ENCODE measurements around the gene CHCT1.

CHCT1 gene

DNA sequence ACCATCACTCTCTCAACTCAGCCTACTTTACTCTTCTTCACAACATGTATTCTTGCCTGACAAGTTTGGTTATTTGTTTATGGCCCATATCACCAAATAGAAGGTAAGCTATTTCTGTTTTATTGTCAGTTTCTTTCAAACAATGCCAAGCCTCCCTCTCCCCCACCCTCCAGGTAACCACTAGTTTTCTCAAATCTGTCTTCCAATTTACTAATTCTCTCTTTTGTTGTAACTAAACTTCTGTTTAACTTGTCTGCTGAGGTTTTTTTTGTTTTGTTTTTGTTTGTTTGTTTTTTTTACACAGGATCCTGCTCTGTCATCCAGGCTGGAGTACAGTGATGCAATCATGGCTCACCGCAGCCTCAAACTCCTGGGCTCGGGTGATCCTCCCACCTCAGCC, 34.9 kb downstream of the CHCT1 start:
- H3K27me3 ChIP-seq (ENCODE audit: control insufficient read depth, insufficient read depth, low read length) = no peaks in the 10 kb centered on the region

DNA sequence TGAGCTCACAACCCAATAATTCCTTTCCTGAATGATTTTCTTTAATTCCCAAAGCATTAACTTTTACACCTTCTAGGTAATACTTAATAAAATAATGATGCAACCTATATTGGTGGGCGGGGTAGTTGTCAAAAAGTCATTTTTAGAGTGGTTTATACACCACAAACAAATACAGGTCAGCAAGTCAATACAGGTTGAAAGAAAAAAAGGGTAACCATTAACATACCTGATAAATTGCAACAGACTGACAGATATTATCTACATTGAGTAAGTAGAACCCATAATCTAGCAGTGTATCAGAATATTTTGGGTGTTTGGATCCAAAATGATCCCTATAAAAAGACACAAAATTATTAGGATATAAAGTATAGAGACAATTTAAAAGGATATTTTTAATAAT, 39.3 kb downstream of the CHCT1 start:
- Histone ChIP-seq H3K9ac (ENCODE audit: low read length) (no peak overlapping the region), H3K27me3 (ENCODE audit: control insufficient read depth, insufficient read depth, low read length) (no peaks in the 10 kb centered on the region)

More for the DNA sequence above, 34.9 kb downstream of the CHCT1 start:
- no peaks in the 10 kb centered on the region for H3K9me3 ChIP-seq (ENCODE audit: control insufficient read depth, low read length)
- no peak overlapping the region for H3K9ac ChIP-seq (ENCODE audit: low read length)
- H3K36me3 ChIP-seq (ENCODE audit: control insufficient read depth, insufficient read depth, low read length) = no peaks in the 10 kb centered on the region
- H3K4me1 ChIP-seq (ENCODE audit: control insufficient read depth, insufficient read depth, low read length) = no peaks in the 10 kb centered on the region
- no peak overlapping the region for H3K4me3 ChIP-seq (ENCODE audit: low read length)

DNA sequence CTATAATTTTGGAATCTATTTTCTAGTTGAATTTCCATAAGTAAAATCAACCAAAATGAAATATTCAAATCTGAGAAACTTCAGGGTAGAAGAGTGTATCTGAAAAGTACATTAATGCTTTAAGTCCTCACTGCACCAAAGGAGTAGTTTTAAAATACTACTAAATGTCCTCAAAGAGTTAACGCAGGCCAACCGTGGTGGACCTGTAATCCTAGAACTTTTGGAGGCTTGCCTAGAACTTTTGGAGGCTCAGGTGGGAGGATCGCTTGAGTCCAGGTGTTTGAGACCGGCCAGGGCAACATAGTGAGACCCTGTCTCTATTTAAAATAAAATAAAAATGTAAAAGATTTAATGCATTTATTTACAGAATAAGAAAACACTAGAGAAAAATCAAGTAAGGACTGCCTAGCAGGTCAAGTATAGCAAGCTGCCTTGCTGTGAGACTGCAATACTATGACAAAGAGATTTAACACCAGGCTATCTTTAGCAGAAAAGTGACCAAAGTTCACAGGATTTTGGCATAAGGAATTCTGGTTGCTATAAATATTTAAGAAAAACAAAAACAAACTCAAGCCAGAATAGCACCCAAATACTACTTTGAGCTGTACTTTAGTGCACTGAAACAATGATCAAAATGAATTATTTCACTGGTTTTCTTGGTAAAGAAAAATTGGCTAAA, 41.0 kb downstream of the CHCT1 start:
- Histone ChIP-seq H3K9me3 (ENCODE audit: control insufficient read depth, low read length) (no peaks in the 10 kb centered on the region), H3K27me3 (ENCODE audit: control insufficient read depth, insufficient read depth, low read length) (no peaks in the 10 kb centered on the region), H3K36me3 (ENCODE audit: control insufficient read depth, insufficient read depth, low read length) (peaks cover 5% of the 10 kb centered on the region), H3K4me3 (ENCODE audit: low read length) (no peak overlapping the region), H3K4me1 (ENCODE audit: control insufficient read depth, insufficient read depth, low read length) (no peaks in the 10 kb centered on the region), H3K9ac (ENCODE audit: low read length) (no peak overlapping the region)

More for the DNA sequence above, 39.3 kb downstream of the CHCT1 start:
- no peaks in the 10 kb centered on the region for H3K9me3 ChIP-seq (ENCODE audit: control insufficient read depth, low read length)
- H3K4me3 ChIP-seq (ENCODE audit: low read length) = no peak overlapping the region
- H3K36me3 ChIP-seq (ENCODE audit: control insufficient read depth, insufficient read depth, low read length) = no peaks in the 10 kb centered on the region
- H3K4me1 ChIP-seq (ENCODE audit: control insufficient read depth, insufficient read depth, low read length) = no peaks in the 10 kb centered on the region

DNA sequence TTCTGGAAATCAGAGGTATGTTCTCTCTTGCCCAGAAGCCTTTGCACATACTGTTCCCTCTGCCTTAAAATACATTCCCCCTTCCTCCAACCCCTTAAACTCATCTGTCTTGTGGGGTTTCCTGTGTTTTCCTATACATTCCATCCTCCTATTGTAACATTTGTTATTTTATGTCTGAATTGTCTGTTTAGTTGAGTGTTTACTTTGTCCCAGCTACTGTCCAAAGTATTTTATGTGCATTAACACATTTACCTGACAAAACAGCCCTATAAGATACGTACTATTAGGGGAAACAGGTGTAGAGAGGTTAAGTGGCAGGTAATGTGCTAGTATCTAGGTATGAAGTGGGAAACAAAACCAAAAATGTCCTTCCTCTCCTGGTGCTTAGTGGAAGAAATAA, 42.1 kb downstream of the CHCT1 start:
- no peaks in the 10 kb centered on the region for H3K9me3 ChIP-seq (ENCODE audit: control insufficient read depth, low read length)
- no peaks in the 10 kb centered on the region for H3K4me1 ChIP-seq (ENCODE audit: control insufficient read depth, insufficient read depth, low read length)
- H3K9ac ChIP-seq (ENCODE audit: low read length) = no peak overlapping the region
- H3K4me3 ChIP-seq (ENCODE audit: low read length) = no peak overlapping the region
- no peaks in the 10 kb centered on the region for H3K27me3 ChIP-seq (ENCODE audit: control insufficient read depth, insufficient read depth, low read length)
- peaks cover 5% of the 10 kb centered on the region for H3K36me3 ChIP-seq (ENCODE audit: control insufficient read depth, insufficient read depth, low read length)

DNA sequence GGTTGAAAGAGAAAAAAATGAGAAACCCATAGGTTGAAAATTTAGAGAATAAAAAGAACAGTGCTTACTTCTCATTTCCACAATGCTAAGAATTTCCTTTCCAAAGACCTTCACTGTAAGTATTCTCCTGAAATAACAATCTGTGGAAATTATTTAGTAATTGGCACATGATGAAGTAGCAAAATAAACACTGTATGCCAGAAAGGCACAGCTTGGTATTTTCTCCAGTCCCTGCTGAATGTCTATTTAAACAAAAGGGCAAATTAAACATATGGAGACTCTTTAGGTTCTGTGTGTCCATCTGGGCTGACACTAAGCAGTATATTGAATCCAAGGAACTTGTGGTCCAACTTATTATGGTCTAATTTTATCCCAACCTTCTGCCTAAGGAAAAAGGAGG, 46.1 kb downstream of the CHCT1 start:
- Histone ChIP-seq H3K27me3 (ENCODE audit: control insufficient read depth, insufficient read depth, low read length) (no peaks in the 10 kb centered on the region), H3K9me3 (ENCODE audit: control insufficient read depth, low read length) (no peaks in the 10 kb centered on the region), H3K4me1 (ENCODE audit: control insufficient read depth, insufficient read depth, low read length) (peaks cover 4% of the 10 kb centered on the region), H3K4me3 (ENCODE audit: low read length) (no peak overlapping the region), H3K9ac (ENCODE audit: low read length) (no peak overlapping the region), H3K36me3 (ENCODE audit: control insufficient read depth, insufficient read depth, low read length) (peaks cover 9% of the 10 kb centered on the region)

DNA sequence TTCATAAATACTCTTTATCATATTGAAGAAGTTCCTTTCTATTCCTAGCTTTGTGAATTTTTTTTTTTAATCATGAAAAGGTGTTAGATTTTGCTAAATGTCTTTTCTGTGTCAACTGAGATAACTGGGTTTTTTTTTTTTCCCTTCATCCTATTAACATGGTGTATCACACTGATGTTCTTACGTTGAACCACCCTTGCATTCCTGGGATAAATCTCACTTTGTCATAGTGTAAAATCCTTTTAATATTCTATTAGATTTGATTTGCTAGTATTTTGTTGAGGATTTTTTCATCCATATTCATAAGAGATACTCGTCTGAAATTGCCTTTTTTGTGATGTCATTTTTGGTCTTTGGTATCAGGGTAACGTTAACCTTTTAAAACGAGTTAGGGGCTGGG, 49.2 kb downstream of the CHCT1 start:
- Histone ChIP-seq H3K9ac (ENCODE audit: low read length) (no peak overlapping the region), H3K4me3 (ENCODE audit: low read length) (no peak overlapping the region), H3K4me1 (ENCODE audit: control insufficient read depth, insufficient read depth, low read length) (peaks cover 4% of the 10 kb centered on the region), H3K9me3 (ENCODE audit: control insufficient read depth, low read length) (no peaks in the 10 kb centered on the region), H3K27me3 (ENCODE audit: control insufficient read depth, insufficient read depth, low read length) (no peaks in the 10 kb centered on the region), H3K36me3 (ENCODE audit: control insufficient read depth, insufficient read depth, low read length) (peaks cover 9% of the 10 kb centered on the region)

DNA sequence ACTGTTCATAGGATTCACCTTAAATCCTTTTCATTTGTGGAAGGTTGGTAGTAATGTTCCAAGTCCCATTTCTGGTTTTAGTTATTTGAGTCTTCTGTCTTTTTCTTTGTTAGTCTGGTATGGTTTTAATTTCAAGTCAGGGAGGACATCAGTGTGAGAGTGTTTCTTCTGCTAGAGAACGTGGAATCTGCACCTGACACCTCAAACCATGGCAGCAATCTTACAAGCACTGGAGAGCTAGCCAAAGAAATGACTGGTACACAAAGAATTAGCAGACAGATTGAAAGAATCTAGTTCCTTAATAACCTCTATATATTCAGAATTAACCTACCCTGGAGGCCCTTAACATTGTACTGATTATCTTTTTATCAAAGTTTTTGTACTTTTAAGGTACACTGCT, 50.2 kb downstream of the CHCT1 start:
- Histone ChIP-seq H3K4me3 (ENCODE audit: low read length) (no peak overlapping the region), H3K9me3 (ENCODE audit: control insufficient read depth, low read length) (no peaks in the 10 kb centered on the region), H3K27me3 (ENCODE audit: control insufficient read depth, insufficient read depth, low read length) (no peaks in the 10 kb centered on the region), H3K4me1 (ENCODE audit: control insufficient read depth, insufficient read depth, low read length) (peaks cover 4% of the 10 kb centered on the region), H3K9ac (ENCODE audit: low read length) (no peak overlapping the region), H3K36me3 (ENCODE audit: control insufficient read depth, insufficient read depth, low read length) (peaks cover 8% of the 10 kb centered on the region)

DNA sequence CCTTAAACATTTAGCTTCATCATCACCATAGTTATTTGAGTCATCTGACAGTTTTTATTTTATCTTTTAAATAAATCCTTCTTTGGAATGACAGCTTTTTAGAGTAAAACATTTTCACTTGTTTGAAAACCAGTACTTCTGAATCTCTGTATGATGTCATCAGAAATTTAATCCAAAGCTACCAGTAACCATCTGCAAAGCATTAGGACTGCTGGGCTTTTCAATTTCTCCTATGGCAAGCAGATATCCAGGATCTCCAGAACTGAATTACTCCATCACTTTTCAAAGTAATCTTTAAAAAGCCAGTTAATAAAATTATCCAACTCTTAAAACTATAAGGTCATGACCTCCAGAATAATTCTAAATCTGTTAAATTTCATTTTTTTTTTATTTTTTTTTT, 51.5 kb downstream of the CHCT1 start:
- H3K9me3 ChIP-seq (ENCODE audit: control insufficient read depth, low read length) = no peaks in the 10 kb centered on the region

More for the DNA sequence above, 51.5 kb downstream of the CHCT1 start:
- peaks cover 4% of the 10 kb centered on the region for H3K36me3 ChIP-seq (ENCODE audit: control insufficient read depth, insufficient read depth, low read length)
- H3K4me1 ChIP-seq (ENCODE audit: control insufficient read depth, insufficient read depth, low read length) = peaks cover 4% of the 10 kb centered on the region
- no peaks in the 10 kb centered on the region for H3K27me3 ChIP-seq (ENCODE audit: control insufficient read depth, insufficient read depth, low read length)
- no peak overlapping the region for H3K4me3 ChIP-seq (ENCODE audit: low read length)
- H3K9ac ChIP-seq (ENCODE audit: low read length) = no peak overlapping the region

Measured in mucosa of stomach (tissue), 1 donor.